Measurements from ENCODE around the gene CTDSPL.
A peak's percentile ranks its signal among the peaks of the same experiment; 100 is the strongest.

The CTDSPL gene

DNA sequence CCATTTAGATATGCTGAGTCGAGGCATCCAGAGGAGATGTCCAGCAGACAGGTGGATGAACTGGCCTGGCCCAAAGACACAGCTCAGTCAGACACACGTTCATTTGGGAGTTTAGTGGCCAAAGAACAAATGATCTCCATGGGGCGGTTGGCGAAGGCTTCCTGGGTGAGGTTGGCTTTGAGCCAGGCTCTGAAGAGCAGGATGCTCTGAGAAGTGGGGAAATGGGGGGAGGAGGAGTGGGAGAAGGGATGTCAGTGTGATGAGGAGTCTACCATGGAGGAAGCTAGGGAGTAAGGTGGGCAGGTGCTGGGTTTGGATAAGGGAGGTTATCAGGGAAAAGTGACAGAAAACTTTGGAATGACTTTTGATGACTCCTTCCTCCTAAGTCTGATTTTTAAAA lies 81.4 kb downstream of the CTDSPL start:
- DNase-seq (ENCODE audit: low read depth), result no peak

DNA sequence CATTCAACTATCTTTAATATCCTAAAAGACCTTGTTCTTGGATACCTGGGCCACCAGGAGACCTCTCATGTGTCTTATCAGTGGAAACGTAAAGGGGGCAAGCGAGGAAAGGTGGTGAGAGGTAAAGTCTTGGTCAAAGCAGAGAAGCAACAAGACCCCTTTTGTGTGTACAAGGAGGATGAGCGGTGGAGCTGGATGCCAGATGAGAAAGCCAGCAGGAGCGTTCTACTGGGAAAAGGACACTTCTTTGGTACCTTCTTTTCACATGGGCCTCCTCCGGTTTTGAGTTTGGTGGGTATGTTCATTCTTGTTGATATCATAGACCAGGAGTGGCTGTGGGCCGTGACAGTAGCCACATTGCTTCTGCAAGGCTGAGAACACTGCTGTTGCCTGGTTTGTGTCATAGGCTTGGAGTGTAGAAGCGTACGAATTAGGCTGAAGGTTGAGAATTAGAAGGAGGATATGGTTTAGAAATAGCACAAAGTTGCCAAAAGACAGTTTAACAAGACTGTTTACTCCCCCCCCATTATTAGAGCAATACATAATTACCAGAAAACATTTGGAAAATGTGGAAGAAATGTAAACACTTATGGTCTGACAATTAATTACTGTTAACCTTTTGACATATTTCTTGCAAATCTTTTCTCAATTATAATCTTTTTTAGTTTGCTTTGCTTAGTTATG lies 82.1 kb downstream of the CTDSPL start:
- DNase-seq (ENCODE audit: low read depth), result no peak

DNA sequence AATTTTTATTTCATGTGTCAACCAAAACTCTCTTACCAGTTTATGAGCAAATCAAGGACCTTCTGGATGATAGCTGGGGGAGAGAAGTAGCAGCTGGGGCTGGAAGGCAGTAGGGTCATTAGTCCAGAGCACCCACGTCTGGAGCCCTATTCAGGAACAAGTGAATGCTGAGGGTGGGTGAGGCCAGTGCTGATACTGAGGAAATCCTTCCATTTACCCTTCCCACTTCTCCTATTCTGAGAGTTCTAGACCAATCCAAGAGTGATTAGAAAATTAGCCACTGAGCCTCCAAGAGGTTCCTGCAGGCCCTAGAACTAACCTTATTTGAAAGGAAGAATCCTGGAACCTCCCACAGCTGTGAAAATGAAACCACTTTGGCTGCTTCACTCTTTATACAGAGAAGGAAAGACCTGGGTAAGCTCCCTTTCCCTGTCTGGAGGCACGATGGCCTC lies 82.7 kb downstream of the CTDSPL start:
- no peak for DNase-seq (ENCODE audit: low read depth)

DNA sequence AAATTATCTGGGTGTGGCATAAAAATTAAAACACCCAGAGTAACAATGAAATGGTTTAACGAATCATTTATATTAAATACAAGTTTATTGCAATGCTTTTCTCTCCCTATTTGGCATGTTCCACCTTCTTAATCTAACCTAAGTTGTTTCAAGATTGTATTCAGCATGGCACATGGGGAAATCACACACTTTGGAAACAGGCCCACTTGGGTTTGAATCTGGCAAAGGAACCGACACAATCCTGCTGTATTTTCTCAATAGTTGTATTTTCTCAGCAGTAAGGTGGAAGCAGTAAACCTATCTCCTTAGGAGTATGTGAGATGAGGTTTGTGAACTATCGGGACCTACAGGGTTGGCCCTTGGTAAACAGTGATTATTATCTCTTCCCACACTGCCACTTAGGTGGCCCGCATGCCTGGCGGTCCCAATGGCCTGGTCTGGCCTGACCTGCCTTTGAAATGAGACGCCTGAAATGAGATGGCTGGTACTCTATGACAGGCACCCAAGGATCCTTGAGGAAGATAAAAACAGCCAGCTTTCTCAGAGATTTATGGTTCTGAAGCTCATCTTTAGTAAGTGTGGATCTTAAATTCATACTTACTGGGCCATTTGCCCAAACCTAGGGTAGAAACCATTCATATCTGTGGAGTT lies 83.6 kb downstream of the CTDSPL start:
- DNase-seq (ENCODE audit: low read depth), result no peak

- DNase-seq (ENCODE audit: low read depth), result no peak
Observed at GRCh38 chr3:37945807-37946530, 84.3 kb downstream of the CTDSPL start.

DNA sequence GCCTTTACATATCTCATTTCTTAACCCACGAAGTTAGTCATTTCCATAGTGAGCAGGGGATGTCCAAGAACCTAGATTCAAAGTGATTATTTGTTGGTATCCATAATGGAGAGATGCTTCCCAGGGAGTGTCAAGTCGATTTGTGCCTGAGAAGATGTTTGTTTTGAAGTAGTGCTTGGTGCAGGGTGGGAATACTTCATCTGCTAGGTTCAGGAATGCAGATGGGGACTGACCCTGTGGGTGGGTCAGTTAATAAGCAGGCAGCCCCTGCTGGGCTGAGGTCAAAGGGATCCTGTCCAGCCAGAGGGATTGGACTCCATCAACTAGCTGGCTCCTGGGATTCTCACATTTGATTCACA lies 84.8 kb downstream of the CTDSPL start:
- no peak for DNase-seq (ENCODE audit: low read depth)

DNA sequence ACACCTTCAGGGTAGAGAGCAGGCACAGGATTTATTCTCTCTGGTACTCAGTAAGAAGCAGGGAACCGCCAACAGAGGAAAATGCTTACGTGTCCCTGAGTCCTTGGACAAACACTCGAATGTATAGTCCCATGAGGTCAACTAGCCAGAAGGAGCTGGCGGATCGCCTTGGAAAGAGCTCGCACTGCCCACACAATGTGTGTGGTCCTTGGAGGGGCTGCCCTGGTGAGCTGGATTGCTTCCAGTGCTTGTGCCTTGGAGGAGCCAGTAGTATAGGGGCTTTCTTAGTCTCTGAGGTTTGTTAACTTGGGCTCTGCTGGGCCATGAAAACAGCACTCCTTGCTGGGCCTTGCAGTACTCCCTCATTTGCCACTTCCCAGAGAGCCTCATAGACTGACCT lies 88.2 kb downstream of the CTDSPL start:
- no peak for DNase-seq (ENCODE audit: low read depth)

DNA sequence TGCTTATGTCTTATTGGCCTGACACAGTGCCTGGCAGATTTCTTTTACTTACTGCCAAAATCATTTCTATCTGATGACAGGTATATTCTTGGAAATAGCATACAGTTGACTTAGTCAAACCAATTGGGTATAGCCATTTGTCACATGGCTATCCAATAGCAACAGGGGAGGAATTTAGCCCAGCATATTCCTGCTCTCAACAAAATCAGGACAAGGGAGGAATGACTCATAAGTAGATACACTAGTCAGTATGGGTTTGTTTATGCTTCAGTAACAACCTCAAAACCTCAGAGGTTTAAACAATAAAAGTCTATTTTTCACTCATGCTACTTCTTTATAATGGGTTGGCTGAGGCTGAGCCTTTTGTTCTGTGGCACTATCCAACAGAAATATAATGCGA lies 90.9 kb downstream of the CTDSPL start:
- DNase-seq (ENCODE audit: low read depth), result no peak

- DNase-seq (ENCODE audit: low read depth), result no peak
Observed at GRCh38 chr3:37953226-37953625, 91.5 kb downstream of the CTDSPL start.

- DNase-seq (ENCODE audit: low read depth), result no peak
Observed at GRCh38 chr3:37953707-37954394, 92.2 kb downstream of the CTDSPL start.

GRCh38 chr3:37954881-37955280 lies 93.2 kb downstream of the CTDSPL start:
- DNase-seq (ENCODE audit: low read depth), result no peak

GRCh38 chr3:37955918-37956707 lies 94.4 kb downstream of the CTDSPL start:
- DNase-seq (ENCODE audit: low read depth), result no peak

DNA sequence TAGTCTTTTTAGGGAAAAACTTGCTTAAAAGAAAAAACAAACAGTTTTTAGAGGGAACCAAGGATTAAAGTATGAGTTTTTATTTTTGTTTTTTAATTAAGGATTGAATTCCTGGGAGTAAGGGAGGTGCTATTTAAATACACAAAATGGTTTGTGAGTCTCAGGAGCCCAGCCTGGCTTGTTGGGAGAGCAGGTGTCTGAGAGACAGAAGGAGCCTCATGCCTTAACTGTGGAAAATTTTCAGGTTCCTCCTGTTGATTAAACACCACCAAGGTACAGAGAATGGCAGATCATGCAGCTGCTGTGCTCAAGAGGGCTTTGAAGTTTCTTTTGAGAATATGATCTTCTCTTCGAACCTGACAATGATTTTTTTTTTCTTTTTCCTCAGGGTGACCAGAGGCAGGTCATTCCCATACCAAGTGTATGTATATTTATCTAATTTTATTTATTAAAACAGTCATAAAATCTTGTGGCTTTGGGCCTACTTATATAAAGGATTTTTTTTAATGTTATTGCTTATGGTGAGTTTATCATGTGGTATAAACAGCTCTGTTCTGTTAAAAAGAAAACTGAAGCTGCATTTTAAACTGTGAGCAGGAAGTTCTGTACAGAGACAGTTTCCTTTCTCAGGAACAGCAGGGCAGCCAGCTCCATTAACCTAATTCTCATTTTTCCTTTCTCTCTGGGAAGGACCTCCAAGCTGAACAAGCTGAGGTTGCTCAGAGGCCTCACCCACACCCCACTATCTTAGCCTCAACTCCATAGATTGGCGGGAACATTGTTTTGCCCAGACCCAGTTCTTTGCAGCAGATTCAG lies 95.3 kb downstream of the CTDSPL start:
- DNase-seq (ENCODE audit: low read depth), result no peak

DNA sequence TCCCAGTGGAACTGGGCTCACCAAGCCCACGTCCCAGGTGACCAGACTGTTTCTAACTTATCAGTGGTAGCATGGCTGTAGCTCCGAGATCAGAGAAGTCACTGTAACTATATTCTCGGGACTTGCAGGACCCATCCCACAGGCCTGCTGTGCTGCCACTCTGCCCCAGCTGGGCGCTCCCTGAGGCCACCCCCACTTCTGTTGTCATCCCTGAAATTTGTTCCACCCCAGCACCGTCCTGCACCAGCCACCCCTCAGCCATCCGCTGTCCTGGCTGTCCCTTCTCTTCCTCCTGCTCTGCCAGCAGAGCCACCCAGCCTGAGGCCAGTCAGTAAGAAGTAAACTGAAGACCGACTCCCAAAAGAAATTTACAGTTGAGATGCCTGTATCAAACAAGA lies 95.9 kb downstream of the CTDSPL start:
- DNase-seq (ENCODE audit: low read depth), result no peak

DNA sequence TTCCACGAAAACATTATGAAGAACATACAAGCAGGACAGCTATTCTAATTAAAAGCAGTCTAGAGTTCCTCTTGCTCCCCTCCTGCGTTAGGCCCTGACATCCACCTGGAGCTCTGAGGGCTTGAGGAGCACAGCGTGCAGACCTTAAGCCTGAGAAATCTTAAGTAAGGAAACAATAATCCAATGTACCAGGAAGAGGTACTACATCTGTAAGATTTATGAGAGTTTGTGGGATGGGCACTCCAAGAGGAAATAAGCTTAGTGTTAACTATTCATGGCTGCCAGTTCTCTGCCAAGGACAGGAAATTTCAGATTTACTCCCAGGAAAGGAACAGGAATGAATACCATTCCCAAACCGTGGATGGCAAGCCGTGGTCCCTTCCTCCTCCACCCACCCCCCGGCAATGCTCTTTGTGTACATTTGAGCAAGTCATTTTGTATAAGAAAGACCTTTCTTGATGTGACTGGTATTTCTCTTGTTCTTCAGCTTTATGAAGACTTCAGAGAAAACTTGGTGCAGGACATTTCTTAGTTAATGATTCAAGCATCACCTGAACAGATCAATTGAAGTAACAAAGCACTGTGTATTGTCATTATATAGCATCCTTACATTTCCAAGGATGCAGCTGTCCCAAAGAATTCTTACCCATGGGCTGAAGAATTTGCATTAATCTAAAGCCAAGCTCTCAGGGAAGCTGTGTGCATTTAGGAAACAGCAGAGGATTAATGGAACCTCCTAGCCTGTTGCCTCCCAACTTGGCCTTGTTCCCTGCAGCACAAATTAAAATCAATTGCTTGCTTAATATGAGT lies 100.1 kb downstream of the CTDSPL start:
- no peak for DNase-seq (ENCODE audit: low read depth)

GRCh38 chr3:37963016-37963415 lies 101.3 kb downstream of the CTDSPL start:
- DNase-seq (ENCODE audit: low read depth), result no peak

DNA sequence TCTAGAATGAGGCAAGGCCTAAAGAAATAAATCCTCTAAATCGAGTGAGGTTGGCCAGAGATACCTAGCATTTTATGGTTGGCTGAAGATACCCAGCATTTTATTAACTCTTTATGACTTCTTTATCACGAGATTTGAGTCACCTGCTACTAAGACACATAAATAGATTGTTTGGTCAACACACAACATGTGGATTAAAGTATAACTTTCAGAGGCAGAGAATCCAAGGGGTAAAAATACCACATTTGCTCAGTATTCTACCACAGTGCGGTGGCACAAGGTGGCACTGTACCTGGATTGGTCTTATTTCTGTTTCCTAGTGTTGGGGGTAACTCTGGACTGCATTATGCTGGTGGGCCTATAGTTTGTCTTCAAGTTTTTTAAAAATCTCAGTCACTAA lies 102.0 kb downstream of the CTDSPL start:
- no peak for DNase-seq (ENCODE audit: low read depth)

GRCh38 chr3:37964146-37964545 lies 102.5 kb downstream of the CTDSPL start:
- DNase-seq (ENCODE audit: low read depth), result no peak

DNA sequence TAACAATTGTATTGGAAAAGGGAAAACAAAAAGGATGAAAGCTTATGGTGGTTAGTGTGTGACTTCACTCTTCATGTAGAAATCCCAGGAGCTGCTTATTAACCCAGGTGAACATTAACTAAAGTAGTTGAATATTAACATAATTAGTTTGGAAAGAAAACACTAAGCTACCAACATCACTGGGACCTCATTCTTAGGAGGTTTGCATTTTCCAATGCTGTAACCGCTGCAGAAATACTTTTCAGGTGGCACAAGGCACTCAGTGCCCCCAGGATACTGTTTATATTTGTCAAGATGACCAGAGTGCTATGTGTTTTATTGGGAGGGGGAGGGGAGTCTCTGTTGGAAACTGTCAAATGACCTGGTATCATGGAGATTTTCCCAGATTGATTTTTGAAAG lies 103.0 kb downstream of the CTDSPL start:
- no peak for DNase-seq (ENCODE audit: low read depth)

DNA sequence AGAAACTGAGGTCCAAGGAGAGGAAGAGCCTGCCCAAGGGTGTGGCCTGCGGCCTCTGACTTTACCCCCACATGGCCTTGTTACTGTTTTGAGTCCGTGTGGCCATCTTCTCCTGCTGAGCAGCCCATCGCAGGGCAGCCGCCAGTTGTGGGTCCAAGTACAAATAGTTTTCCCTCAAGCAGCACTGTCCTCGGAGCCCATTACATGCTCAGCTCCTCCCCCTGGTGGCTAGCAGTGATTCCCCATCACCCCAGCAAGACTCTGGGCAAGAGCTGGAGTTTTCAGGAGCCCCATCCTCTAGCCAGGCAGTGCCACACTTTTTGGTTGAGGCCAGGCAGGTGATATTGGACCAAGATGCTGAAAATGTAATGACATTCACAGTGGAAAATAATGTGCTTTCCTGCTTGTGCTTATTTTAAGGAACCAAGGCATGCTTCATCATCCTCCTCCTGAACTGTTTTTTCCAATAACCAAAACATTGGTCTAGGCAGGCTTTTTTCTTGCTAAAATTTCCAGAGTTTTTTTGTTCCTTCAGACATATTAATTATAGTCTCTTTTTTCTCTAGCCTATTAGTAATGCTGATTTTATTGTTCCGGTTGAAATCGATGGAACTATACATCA lies 105.7 kb downstream of the CTDSPL start:
- peak; percentile 55 for DNase-seq (ENCODE audit: low read depth)

All from CMK (cell line).